Measurements from ENCODE around the gene EPS8. TPM values are rescaled to one million over a fixed set of nuclear protein-coding genes. Genes with fewer than 3 reads are reported as not detected.

The EPS8 gene
- 9.6 TPM for polyA plus RNA-seq (2013, experiment 1 of 2)
- polyA plus RNA-seq (2013, experiment 2 of 2), result 9.2 TPM

GRCh38 chr12:15789220-15790171 is at the start of gene EPS8:
Gene EPS8 (minus strand): TSS chr12:15789388. CDS start chr12:15682951, 106,437 bp downstream.
- Histone ChIP-seq H3K18ac (ENCODE audit: low read length) (peak within 1 kb of the TSS; percentile 100), H3K27me3 (ENCODE audit: control insufficient read depth in 3 of 3, insufficient read depth in 3 of 3, low read depth in 1 of 3, low read length in 3 of 3) (peaks cover 0 to 13% (median 2%) of the 10 kb centered on the region in 3 experiments), H4K91ac (ENCODE audit: low read depth, low read length, poor library complexity) (no peak within 1 kb of the TSS), H3K14ac (ENCODE audit: low read length) (peak within 1 kb of the TSS; percentile 66), H2AFZ (ENCODE audit: low read length) (peak within 1 kb of the TSS; percentile 93), H2BK120ac (ENCODE audit: low read depth, low read length) (peak within 1 kb of the TSS; percentile 95), H2AK5ac (ENCODE audit: low read depth, low read length) (peak within 1 kb of the TSS; percentile 82), H3K9me3 (replicated peaks in 1 of 2; ENCODE audit: control insufficient read depth in 2 of 2, insufficient read depth in 1 of 2, low read depth in 1 of 2, low read length in 2 of 2) (peaks cover 0 to 11% of the 10 kb centered on the region in 2 donors), H3K27ac (replicated peaks; ENCODE audit: low read length) (peak within 1 kb of the TSS; percentile 53), H3K4ac (ENCODE audit: low read length) (peak within 1 kb of the TSS; percentile 31), H3K4me3 (ENCODE audit: low read length in 2 of 2) (peak within 1 kb of the TSS; percentile 70 to 86), H3K79me1 (ENCODE audit: low read depth, low read length) (no peaks in the 10 kb centered on the region), H4K8ac (ENCODE audit: low read depth, low read length) (no peak within 1 kb of the TSS), H2BK15ac (ENCODE audit: low read length) (peak within 1 kb of the TSS; percentile 90), H3K9ac (ENCODE audit: low read depth, low read length, poor library complexity) (peak within 1 kb of the TSS; percentile 92), H2BK12ac (ENCODE audit: low read length) (peak within 1 kb of the TSS; percentile 30), H3K4me2 (ENCODE audit: insufficient read depth, low read length, poor library complexity, severe bottlenecking) (peak within 1 kb of the TSS; percentile 88), H3K36me3 (replicated peaks in 1 of 2; ENCODE audit: control insufficient read depth in 2 of 2, insufficient read depth in 2 of 2, low read length in 2 of 2) (no peaks in the 10 kb centered on the region), H3K4me1 (ENCODE audit: control insufficient read depth in 2 of 2, insufficient read depth in 1 of 2, low read depth in 1 of 2, low read length in 2 of 2) (peaks cover 3 to 7% of the 10 kb centered on the region in 2 donors), H3K23ac (ENCODE audit: low read depth, low read length, poor library complexity) (peak within 1 kb of the TSS; percentile 82), H2BK5ac (ENCODE audit: low read length) (peak within 1 kb of the TSS; percentile 78)
- peak; percentile 92 for DNase-seq (ENCODE audit: low spot score)
- no CpG with 5 or more reads among the region's 85 CpGs for WGBS, 2 donors (ENCODE audit: extremely low coverage in 2 of 2, insufficient read length in 2 of 2, insufficient replicate concordance in 1 of 2)

GRCh38 chr12:15837141-15837790 is 48.1 kb upstream of the EPS8 start:
- Histone ChIP-seq H3K4me2 (ENCODE audit: insufficient read depth, low read length, poor library complexity, severe bottlenecking) (no peak overlapping the region), H3K18ac (ENCODE audit: low read length) (no peak overlapping the region), H4K8ac (ENCODE audit: low read depth, low read length) (no peak overlapping the region), H2BK15ac (ENCODE audit: low read length) (no peak overlapping the region), H3K23ac (ENCODE audit: low read depth, low read length, poor library complexity) (no peak overlapping the region), H3K36me3 (replicated peaks in 1 of 2; ENCODE audit: control insufficient read depth in 2 of 2, insufficient read depth in 2 of 2, low read length in 2 of 2) (no peaks in the 10 kb centered on the region), H2AK5ac (ENCODE audit: low read depth, low read length) (no peak overlapping the region), H3K14ac (ENCODE audit: low read length) (no peak overlapping the region), H3K4ac (ENCODE audit: low read length) (no peak overlapping the region), H2BK120ac (ENCODE audit: low read depth, low read length) (no peak overlapping the region), H2BK12ac (ENCODE audit: low read length) (no peak overlapping the region), H4K91ac (ENCODE audit: low read depth, low read length, poor library complexity) (no peak overlapping the region), H3K79me1 (ENCODE audit: low read depth, low read length) (no peaks in the 10 kb centered on the region), H3K9me3 (replicated peaks in 1 of 2; ENCODE audit: control insufficient read depth in 2 of 2, insufficient read depth in 1 of 2, low read depth in 1 of 2, low read length in 2 of 2) (peaks cover 2% of the 10 kb centered on the region in 2 donors), H3K4me3 (ENCODE audit: low read length in 2 of 2) (no peak overlapping the region), H3K27ac (replicated peaks; ENCODE audit: low read length) (no peak overlapping the region), H2AFZ (ENCODE audit: low read length) (no peak overlapping the region), H3K4me1 (ENCODE audit: control insufficient read depth in 2 of 2, insufficient read depth in 1 of 2, low read depth in 1 of 2, low read length in 2 of 2) (peaks cover 2 to 4% of the 10 kb centered on the region in 2 donors), H2BK5ac (ENCODE audit: low read length) (no peak overlapping the region), H3K9ac (ENCODE audit: low read depth, low read length, poor library complexity) (no peak overlapping the region), H3K27me3 (ENCODE audit: control insufficient read depth in 3 of 3, insufficient read depth in 3 of 3, low read depth in 1 of 3, low read length in 3 of 3) (no peaks in the 10 kb centered on the region)
- WGBS, 2 donors (ENCODE audit: extremely low coverage in 2 of 2, insufficient read length in 2 of 2, insufficient replicate concordance in 1 of 2), result no CpG with 5 or more reads among the region's 5 CpGs
- DNase-seq (ENCODE audit: low spot score), result no peak

GRCh38 chr12:15834575-15834974 is 45.4 kb upstream of the EPS8 start:
- Histone ChIP-seq H2BK120ac (ENCODE audit: low read depth, low read length) (no peak overlapping the region), H3K9ac (ENCODE audit: low read depth, low read length, poor library complexity) (no peak overlapping the region), H4K91ac (ENCODE audit: low read depth, low read length, poor library complexity) (no peak overlapping the region), H3K4ac (ENCODE audit: low read length) (no peak overlapping the region), H2BK12ac (ENCODE audit: low read length) (no peak overlapping the region), H3K4me3 (ENCODE audit: low read length in 2 of 2) (no peak overlapping the region), H3K23ac (ENCODE audit: low read depth, low read length, poor library complexity) (no peak overlapping the region), H3K4me1 (ENCODE audit: control insufficient read depth in 2 of 2, insufficient read depth in 1 of 2, low read depth in 1 of 2, low read length in 2 of 2) (peaks cover 0 to 2% of the 10 kb centered on the region in 2 donors), H3K14ac (ENCODE audit: low read length) (no peak overlapping the region), H4K8ac (ENCODE audit: low read depth, low read length) (no peak overlapping the region), H2AFZ (ENCODE audit: low read length) (no peak overlapping the region), H3K18ac (ENCODE audit: low read length) (no peak overlapping the region), H3K36me3 (replicated peaks in 1 of 2; ENCODE audit: control insufficient read depth in 2 of 2, insufficient read depth in 2 of 2, low read length in 2 of 2) (no peaks in the 10 kb centered on the region), H3K9me3 (replicated peaks in 1 of 2; ENCODE audit: control insufficient read depth in 2 of 2, insufficient read depth in 1 of 2, low read depth in 1 of 2, low read length in 2 of 2) (peaks cover 2% of the 10 kb centered on the region in 2 donors), H3K4me2 (ENCODE audit: insufficient read depth, low read length, poor library complexity, severe bottlenecking) (no peak overlapping the region), H2AK5ac (ENCODE audit: low read depth, low read length) (no peak overlapping the region), H2BK15ac (ENCODE audit: low read length) (no peak overlapping the region), H3K27me3 (ENCODE audit: control insufficient read depth in 3 of 3, insufficient read depth in 3 of 3, low read depth in 1 of 3, low read length in 3 of 3) (no peaks in the 10 kb centered on the region), H2BK5ac (ENCODE audit: low read length) (no peak overlapping the region), H3K79me1 (ENCODE audit: low read depth, low read length) (no peaks in the 10 kb centered on the region), H3K27ac (replicated peaks; ENCODE audit: low read length) (no peak overlapping the region)
- no CpG with 5 or more reads among the region's 4 CpGs for WGBS, 2 donors (ENCODE audit: extremely low coverage in 2 of 2, insufficient read length in 2 of 2, insufficient replicate concordance in 1 of 2)
- DNase-seq (ENCODE audit: low spot score), result no peak

Measured in neuronal stem cell (in vitro differentiated cells).